Prostate gland (tissue), 2 donors: ENCODE results near the gene WNK3. TPM values are rescaled to one million over a fixed set of nuclear protein-coding genes. Genes with fewer than 3 reads are reported as not detected.

Experiments used
- DNase-seq: peaks from one replicate; pipeline ENCODE4 v3.0.0-alpha.2; 2019; ENCODE audit warnings: low spot score
- H3K27ac ChIP-seq, 2 donors: fragments of 200-600 bp; sonication (generic); 2 replicates each; pipeline ENCODE4 v1.5.1; 2017 to 2019
- H3K27me3 ChIP-seq: fragments of 200-600 bp; sonication (generic); replicated peaks from 2 replicates; pipeline ENCODE4 v1.5.1; 2019; ENCODE audit not compliant: insufficient read depth
- H3K36me3 ChIP-seq, 2 donors: fragments of 200-600 bp; sonication (generic); 1 replicate in 1 of 2; 2 replicates in 1 of 2; pipeline versions ENCODE4 v1.5.1 to v1.8.1; 2017 to 2019
- H3K4me1 ChIP-seq: fragments of 200-600 bp; sonication (generic); replicated peaks from 2 replicates; pipeline ENCODE4 v1.5.1; 2019
- H3K4me3 ChIP-seq, 2 donors: fragments of 200-600 bp; sonication (generic); 2 replicates each; pipeline ENCODE4 v1.5.1; 2017 to 2019
- H3K9me3 ChIP-seq: fragments of 200-600 bp; sonication (generic); 2 replicates; pipeline ENCODE4 v1.5.1; 2017
- CTCF ChIP-seq, 4 experiments: fragments of 200-600 bp in 2 of 4; fragments of 450-650 bp in 2 of 4; sonication (generic) in 2 of 4; IDR thresholded peaks; 1 replicate in 3 of 4; 2 replicates in 1 of 4; pipeline ENCODE4 v1.5.1; 2016 to 2019; ENCODE audit warnings: antibody characterized with exemption in 4 of 4, mild to moderate bottlenecking in 2 of 4, moderate library complexity in 2 of 4
- POLR2A ChIP-seq: fragments of 450-650 bp; IDR thresholded peaks from one replicate; pipeline ENCODE4 v1.6.1; 2016; ENCODE audit warnings: antibody characterized with exemption, mild to moderate bottlenecking
- POLR2AphosphoS5 ChIP-seq: sonication (generic); formaldehyde crosslinking; IDR thresholded peaks from one replicate; pipeline ENCODE4 v1.6.1; 2017; ENCODE audit warnings: antibody characterized with exemption
- WGBS: methylation state at CpG from one replicate; pipeline ENCODE4 v1.1.5; 2018; 5-methylcytosine and 5-hydroxymethylcytosine counted together
- intact Hi-C: fragments of 100-400 bp; cut with DNase I; formaldehyde crosslinking; loops from one replicate; pipeline ENCODE4 v1.14.2; 2022
- small RNA-seq, 2 donors: library from RNA; depleted of rRNA; stranded (forward); fragments of <200 nt; gene quantifications; one replicate each; pipeline ENCODE3, GENCODE V24; 2016
- total RNA-seq, 2 donors: library from RNA; depleted of rRNA; stranded (reverse); fragments of >200 nt; gene quantifications; one replicate each; pipeline ENCODE4 v1.1.0, GENCODE V29; 2016

The WNK3 gene
- total RNA-seq, 2 donors from 2014 or later: 2.4 to 60.3 TPM

DNA sequence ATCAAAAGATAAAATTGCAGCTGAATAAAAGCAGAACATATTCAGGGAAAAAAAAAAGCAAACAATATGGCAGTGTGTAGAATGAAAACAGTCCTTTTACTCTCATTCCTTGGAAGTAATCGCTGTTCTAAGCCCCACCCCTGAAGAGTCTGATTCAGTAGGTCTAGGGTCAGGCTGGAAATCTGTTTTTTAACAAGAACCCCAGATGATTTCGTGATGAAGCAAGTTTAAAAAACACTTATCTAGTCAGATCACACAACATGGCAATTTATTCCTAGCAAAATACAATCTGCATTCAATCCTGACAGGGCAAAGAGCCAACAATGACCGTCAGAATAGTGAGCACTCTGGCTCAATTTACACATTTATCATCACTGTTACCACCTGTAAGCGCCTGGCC is 190.9 kb downstream of the WNK3 start:
- no peaks in the 10 kb centered on the region for H3K9me3 ChIP-seq
- H3K4me1 ChIP-seq: no peaks in the 10 kb centered on the region
- WGBS: 43% methylated on average over 4 of the region's 4 CpGs
- intact Hi-C loops: no loop called here
- DNase-seq: no peak
- H3K4me3 ChIP-seq: no peak overlapping the region
- TF ChIP-seq POLR2A (no peak), CTCF (IDR thresholded peaks at IDR 0.05) (no peak), POLR2AphosphoS5 (no peak)
- H3K27ac ChIP-seq: no peak overlapping the region
- H3K27me3 ChIP-seq: no peaks in the 10 kb centered on the region
- no peaks in the 10 kb centered on the region for H3K36me3 ChIP-seq

GRCh38 chrX:54157561-54157960 is 200.3 kb downstream of the WNK3 start:
- Histone ChIP-seq H3K9me3 (no peaks in the 10 kb centered on the region), H3K4me1 (no peaks in the 10 kb centered on the region), H3K36me3 (no peaks in the 10 kb centered on the region), H3K27ac (no peak overlapping the region), H3K4me3 (no peak overlapping the region), H3K27me3 (no peaks in the 10 kb centered on the region)
- TF ChIP-seq POLR2AphosphoS5 (no peak), CTCF (IDR thresholded peaks at IDR 0.05) (no peak)
- intact Hi-C loops: no loop called here
- DNase-seq: no peak

Small RNAs within 50 kb of the gene (small RNA-seq; reads per million reads assigned to genes)
- 0 reads per million in 2 donors for gene AL589872.1
- gene RNU6-434P: 0 reads per million in 2 donors

Other genes with a start within 250 kb of the WNK3 start
- gene FAM120C, start 174.8 kb downstream of the WNK3 start, total RNA-seq: 10 to 100 TPM; 10.5 to 14.9 TPM
- gene TSR2, start 82.4 kb upstream of the WNK3 start, total RNA-seq: 10 to 100 TPM; 24.4 to 24.7 TPM
- 1 to 10 TPM; 6.6 to 7.0 TPM for gene FGD1, start 138.2 kb upstream of the WNK3 start, total RNA-seq
- gene GNL3L, start 172.2 kb upstream of the WNK3 start, total RNA-seq: 10 to 100 TPM; 30.4 to 34.2 TPM